ENCODE data around the gene SLCO3A1. TPM values are rescaled to one million over a fixed set of nuclear protein-coding genes. Genes with fewer than 3 reads are reported as not detected.

The SLCO3A1 gene
- total RNA-seq, 2 donors from 2014 or later, result 21.4 to 27.3 TPM

GRCh38 chr15:92109191-92109873 lies 255.8 kb downstream of the SLCO3A1 start:
- H3K36me3 ChIP-seq, result peaks cover 12% of the 10 kb centered on the region
- no peak overlapping the region for H3K4me3 ChIP-seq
- H3K9me3 ChIP-seq, result no peaks in the 10 kb centered on the region
- H3K27ac ChIP-seq, result no peak overlapping the region
- no peak for DNase-seq (ENCODE audit: low spot score)
- no peaks in the 10 kb centered on the region for H3K27me3 ChIP-seq
- TF ChIP-seq, protein P1, sequence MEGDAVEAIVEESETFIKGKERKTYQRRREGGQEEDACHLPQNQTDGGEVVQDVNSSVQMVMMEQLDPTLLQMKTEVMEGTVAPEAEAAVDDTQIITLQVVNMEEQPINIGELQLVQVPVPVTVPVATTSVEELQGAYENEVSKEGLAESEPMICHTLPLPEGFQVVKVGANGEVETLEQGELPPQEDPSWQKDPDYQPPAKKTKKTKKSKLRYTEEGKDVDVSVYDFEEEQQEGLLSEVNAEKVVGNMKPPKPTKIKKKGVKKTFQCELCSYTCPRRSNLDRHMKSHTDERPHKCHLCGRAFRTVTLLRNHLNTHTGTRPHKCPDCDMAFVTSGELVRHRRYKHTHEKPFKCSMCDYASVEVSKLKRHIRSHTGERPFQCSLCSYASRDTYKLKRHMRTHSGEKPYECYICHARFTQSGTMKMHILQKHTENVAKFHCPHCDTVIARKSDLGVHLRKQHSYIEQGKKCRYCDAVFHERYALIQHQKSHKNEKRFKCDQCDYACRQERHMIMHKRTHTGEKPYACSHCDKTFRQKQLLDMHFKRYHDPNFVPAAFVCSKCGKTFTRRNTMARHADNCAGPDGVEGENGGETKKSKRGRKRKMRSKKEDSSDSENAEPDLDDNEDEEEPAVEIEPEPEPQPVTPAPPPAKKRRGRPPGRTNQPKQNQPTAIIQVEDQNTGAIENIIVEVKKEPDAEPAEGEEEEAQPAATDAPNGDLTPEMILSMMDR (IDR thresholded peaks at IDR 0.05), result no peak
- peaks cover 0 to 31% of the 10 kb centered on the region in 2 donors for H3K4me1 ChIP-seq

- Histone ChIP-seq H3K36me3 (no peaks in the 10 kb centered on the region), H3K27me3 (no peaks in the 10 kb centered on the region), H3K27ac (no peak overlapping the region), H3K4me1 (peaks cover 0 to 31% of the 10 kb centered on the region in 2 donors), H3K4me3 (no peak overlapping the region), H3K9me3 (no peaks in the 10 kb centered on the region)
- TF ChIP-seq, protein P1 (IDR thresholded peaks at IDR 0.05), result no peak
- DNase-seq (ENCODE audit: low spot score), result no peak
These were observed 257.8 kb downstream of the SLCO3A1 start for GRCh38 chr15:92111291-92111690.

GRCh38 chr15:92111751-92112150 lies 258.2 kb downstream of the SLCO3A1 start:
- TF ChIP-seq, protein P1 (IDR thresholded peaks at IDR 0.05), result no peak
- H3K36me3 ChIP-seq, result no peaks in the 10 kb centered on the region
- no peak overlapping the region for H3K4me3 ChIP-seq
- DNase-seq (ENCODE audit: low spot score), result no peak
- H3K27ac ChIP-seq, result no peak overlapping the region
- H3K27me3 ChIP-seq, result no peaks in the 10 kb centered on the region
- H3K9me3 ChIP-seq, result no peaks in the 10 kb centered on the region
- H3K4me1 ChIP-seq, result peaks cover 0 to 32% of the 10 kb centered on the region in 2 donors

DNA sequence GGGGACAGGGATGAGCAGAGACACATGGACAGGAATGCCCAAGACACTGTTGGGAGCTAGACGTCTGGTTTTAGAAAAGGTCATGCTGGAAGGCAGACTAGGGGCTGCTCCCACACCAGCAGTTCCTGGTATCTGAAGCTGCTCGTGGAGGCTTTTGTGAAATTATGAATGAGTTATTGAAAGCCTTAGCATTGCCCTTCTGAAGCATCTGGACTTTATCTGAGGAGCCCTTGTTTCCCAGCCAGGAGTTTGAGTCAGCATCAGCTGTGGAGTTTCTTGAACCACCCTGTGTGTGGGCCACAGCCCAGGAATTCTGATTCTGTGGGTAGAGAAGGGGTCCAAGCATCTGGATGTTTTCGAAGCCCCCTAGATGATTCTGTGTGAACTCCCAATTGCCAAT lies 258.7 kb downstream of the SLCO3A1 start:
- Histone ChIP-seq H3K4me3 (no peak overlapping the region), H3K9me3 (no peaks in the 10 kb centered on the region), H3K36me3 (no peaks in the 10 kb centered on the region), H3K4me1 (peaks cover 0 to 37% of the 10 kb centered on the region in 2 donors), H3K27me3 (no peaks in the 10 kb centered on the region), H3K27ac (no peak overlapping the region)
- no peak for DNase-seq (ENCODE audit: low spot score)
- TF ChIP-seq, protein P1 (IDR thresholded peaks at IDR 0.05), result no peak

DNA sequence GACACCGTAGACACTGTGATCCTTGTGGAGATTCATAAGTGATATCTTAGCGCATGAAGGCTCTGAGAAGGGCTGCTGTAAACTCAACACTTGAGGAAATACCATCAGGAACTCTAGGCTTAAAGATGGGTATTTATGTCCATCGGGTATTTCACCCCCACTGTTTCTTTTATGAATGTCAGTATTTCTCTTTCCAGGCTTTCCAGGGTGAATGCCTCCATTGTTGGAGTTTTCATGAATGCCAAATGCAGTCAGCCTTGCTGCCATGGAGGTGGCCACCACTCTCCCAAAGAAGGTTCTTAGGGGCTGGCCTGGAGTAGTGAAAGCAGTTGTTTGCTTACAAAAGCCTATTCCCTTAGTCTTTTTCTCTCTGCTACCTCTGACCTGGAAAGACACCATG lies 259.2 kb downstream of the SLCO3A1 start:
- no peaks in the 10 kb centered on the region for H3K9me3 ChIP-seq
- no peak for DNase-seq (ENCODE audit: low spot score)
- H3K27me3 ChIP-seq, result no peaks in the 10 kb centered on the region
- TF ChIP-seq, protein P1 (IDR thresholded peaks at IDR 0.05), result no peak
- no peak overlapping the region for H3K27ac ChIP-seq
- H3K4me3 ChIP-seq, result no peak overlapping the region
- H3K4me1 ChIP-seq, result peaks cover 0 to 37% of the 10 kb centered on the region in 2 donors
- H3K36me3 ChIP-seq, result no peaks in the 10 kb centered on the region

DNA sequence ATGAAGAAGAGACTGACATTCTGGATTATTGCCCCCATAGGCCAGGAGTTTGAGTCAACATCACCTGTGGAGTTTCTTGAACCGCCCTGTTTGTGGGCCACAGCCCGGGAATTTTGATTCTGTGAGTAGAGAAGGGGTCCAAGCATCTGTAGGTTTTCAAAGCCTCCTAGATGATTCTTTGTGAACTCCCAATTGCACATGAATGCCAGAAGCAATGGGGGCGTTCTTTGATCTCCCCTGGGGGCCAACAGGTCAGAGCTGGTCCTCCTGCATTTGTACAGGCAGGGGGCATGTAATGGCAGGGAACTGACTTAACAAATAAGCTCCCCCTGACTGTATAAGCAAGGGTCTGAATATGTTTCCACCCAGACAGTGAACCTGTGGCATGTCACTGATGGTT lies 260.3 kb downstream of the SLCO3A1 start:
- TF ChIP-seq, protein P1 (IDR thresholded peaks at IDR 0.05), result no peak
- Histone ChIP-seq H3K36me3 (no peaks in the 10 kb centered on the region), H3K4me1 (peaks cover 0 to 36% of the 10 kb centered on the region in 2 donors), H3K27me3 (no peaks in the 10 kb centered on the region), H3K4me3 (no peak overlapping the region), H3K9me3 (no peaks in the 10 kb centered on the region), H3K27ac (no peak overlapping the region)
- DNase-seq (ENCODE audit: low spot score), result no peak
